Measurements from ENCODE around the gene ELF1.
"Not testable (repeated sequence)": the region's sequence is repeated elsewhere in the genome, so short reads cannot be mapped to it uniquely, and the experiment has no call there.

Gene ELF1

GRCh38 chr13:41049480-41050440 lies 30.6 kb upstream of the ELF1 start:
- no peaks in the 10 kb centered on the region for H3K9me2 ChIP-seq (replicated peaks; ENCODE audit: insufficient read depth, low read length)
- peaks cover 4% of the 10 kb centered on the region for H3K4me1 ChIP-seq (ENCODE audit: low read length)
- H3K4me2 ChIP-seq (ENCODE audit: low read depth, low read length) = no peak overlapping the region
- no peak overlapping the region for H3K4me3 ChIP-seq (ENCODE audit: low read length)
- TF ChIP-seq EZH2 (optimal IDR thresholded peaks at IDR 0.05; ENCODE audit: low read depth, low read length) (no peak), EZH2phosphoT487 (IDR thresholded peaks at IDR 0.05; ENCODE audit: low read length) (no peak), CTCF (IDR thresholded peaks at IDR 0.05; ENCODE audit: low read length) (no peak)
- no peak for DNase-seq
- no peaks in the 10 kb centered on the region for H3K27me3 ChIP-seq (replicated peaks; ENCODE audit: insufficient read depth, low read length)
- H3K27ac ChIP-seq (ENCODE audit: low read length) = no peak overlapping the region
- no peaks in the 10 kb centered on the region for H3K9me3 ChIP-seq (replicated peaks; ENCODE audit: insufficient read depth, low read length)
- no peaks in the 10 kb centered on the region for H3K36me3 ChIP-seq (replicated peaks; ENCODE audit: insufficient read depth, low read length)
- H2AFZ ChIP-seq (ENCODE audit: low read length) = no peak overlapping the region
- H4K20me1 ChIP-seq (ENCODE audit: insufficient read depth, low read length) = 0 out of 2 replicates have a peak, but pooled peaks cover 3% of the 10 kb centered on the region
- H3F3A ChIP-seq (ENCODE audit: insufficient read depth, low read length) = no peaks in the 10 kb centered on the region
- no peak overlapping the region for H3K9ac ChIP-seq (ENCODE audit: low read length)
- peaks cover 62% of the 10 kb centered on the region for H3K79me2 ChIP-seq (ENCODE audit: low read length)

DNA sequence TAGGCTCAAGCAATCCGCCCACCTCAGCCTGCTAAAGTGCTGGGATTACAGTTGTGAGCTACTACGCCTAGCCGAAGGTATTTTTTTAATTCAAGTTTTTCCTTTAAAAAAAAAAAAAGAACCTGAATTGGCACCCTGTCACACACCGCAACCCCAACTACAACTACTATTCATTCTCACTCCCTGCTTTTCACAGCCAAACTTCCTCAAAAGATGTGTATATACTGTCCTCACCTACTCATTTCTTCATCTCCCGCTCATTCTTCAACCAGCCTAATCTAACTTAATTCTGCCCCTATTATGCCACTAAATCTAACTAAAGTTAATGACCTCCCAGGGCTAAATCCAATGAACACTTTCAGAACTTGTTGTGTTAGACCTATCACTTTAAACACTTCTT lies 29.5 kb upstream of the ELF1 start:
- no peaks in the 10 kb centered on the region for H4K20me1 ChIP-seq (ENCODE audit: insufficient read depth, low read length)
- no peak overlapping the region for H3K27ac ChIP-seq (ENCODE audit: low read length)
- H3K9me3 ChIP-seq (replicated peaks; ENCODE audit: insufficient read depth, low read length) = no peaks in the 10 kb centered on the region
- no peak for DNase-seq
- no peak overlapping the region for H3K9ac ChIP-seq (ENCODE audit: low read length)
- no peaks in the 10 kb centered on the region for H3F3A ChIP-seq (ENCODE audit: insufficient read depth, low read length)
- no peak overlapping the region for H2AFZ ChIP-seq (ENCODE audit: low read length)
- peaks cover 51% of the 10 kb centered on the region for H3K79me2 ChIP-seq (ENCODE audit: low read length)
- H3K4me2 ChIP-seq (ENCODE audit: low read depth, low read length) = no peak overlapping the region
- no peaks in the 10 kb centered on the region for H3K27me3 ChIP-seq (replicated peaks; ENCODE audit: insufficient read depth, low read length)
- no peaks in the 10 kb centered on the region for H3K36me3 ChIP-seq (replicated peaks; ENCODE audit: insufficient read depth, low read length)
- peaks cover 2% of the 10 kb centered on the region for H3K4me1 ChIP-seq (ENCODE audit: low read length)
- H3K9me2 ChIP-seq (replicated peaks; ENCODE audit: insufficient read depth, low read length) = no peaks in the 10 kb centered on the region
- TF ChIP-seq CTCF (IDR thresholded peaks at IDR 0.05; ENCODE audit: low read length) = no peak
- TF ChIP-seq EZH2phosphoT487 (IDR thresholded peaks at IDR 0.05; ENCODE audit: low read length) = no peak
- TF ChIP-seq EZH2 (optimal IDR thresholded peaks at IDR 0.05; ENCODE audit: low read depth, low read length) = no peak
- H3K4me3 ChIP-seq (ENCODE audit: low read length) = no peak overlapping the region

- H3K36me3 ChIP-seq (replicated peaks; ENCODE audit: insufficient read depth, low read length); H4K20me1 ChIP-seq (ENCODE audit: insufficient read depth, low read length): not testable (repeated sequence)
These were observed 23.3 kb upstream of the ELF1 start for GRCh38 chr13:41042419-41042818.

More at GRCh38 chr13:41042419-41042818, 23.3 kb upstream of the ELF1 start:
- not testable (repeated sequence) for DNase-seq; H2AFZ ChIP-seq (ENCODE audit: low read length); H3K4me2 ChIP-seq (ENCODE audit: low read depth, low read length); H3K9me3 ChIP-seq (replicated peaks; ENCODE audit: insufficient read depth, low read length); H3F3A ChIP-seq (ENCODE audit: insufficient read depth, low read length); H3K27ac ChIP-seq (ENCODE audit: low read length); H3K9me2 ChIP-seq (replicated peaks; ENCODE audit: insufficient read depth, low read length); H3K4me3 ChIP-seq (ENCODE audit: low read length); H3K4me1 ChIP-seq (ENCODE audit: low read length); H3K9ac ChIP-seq (ENCODE audit: low read length); H3K27me3 ChIP-seq (replicated peaks; ENCODE audit: insufficient read depth, low read length)
- H3K79me2 ChIP-seq (ENCODE audit: low read length) = peaks cover 30% of the 10 kb centered on the region

Measured in MM.1S (cell line).